ENCODE data around the gene DLG1. TPM values are rescaled to one million over a fixed set of nuclear protein-coding genes. Genes with fewer than 3 reads are reported as not detected.
"Not testable (repeated sequence)": the region's sequence is repeated elsewhere in the genome, so short reads cannot be mapped to it uniquely, and the experiment has no call there.

Gene DLG1
- total and polyA plus RNA-seq, 12 donors = 14.1 to 74.6 (median 58.4) TPM

GRCh38 chr3:197283045-197283444, 15.4 kb downstream of the DLG1 start:
- peaks cover 0 to 8% of the 10 kb centered on the region in 2 donors for H3K36me3 ChIP-seq (replicated peaks in 1 of 2)
- no peak for DNase-seq
- no peak overlapping the region for H3K27ac ChIP-seq
- no peaks in the 10 kb centered on the region for H3K27me3 ChIP-seq
- intact Hi-C loops (cut with DNase I) = no loop called here
- H3K9me3 ChIP-seq (replicated peaks in 1 of 3) = no peaks in the 10 kb centered on the region
- TF ChIP-seq CTCF (IDR thresholded peaks at IDR 0.05) (no peak), POLR2A (IDR thresholded peaks at IDR 0.05) (no peak)
- peaks cover 0 to 14% of the 10 kb centered on the region in 2 donors for H3K4me1 ChIP-seq (replicated peaks in 1 of 2)
- 93 to 97% (median 94%) methylated on average over 2 of the region's 2 CpGs for WGBS, 4 donors
- no peak overlapping the region for H3K4me3 ChIP-seq

- H3K4me3 ChIP-seq = no peak overlapping the region
- 95 to 100% (median 100%) methylated on average over 1 of the region's 1 CpG for WGBS, 4 donors
Measured at GRCh38 chr3:197281849-197282248, 16.6 kb downstream of the DLG1 start.

GRCh38 chr3:197280156-197280555, 18.3 kb downstream of the DLG1 start:
- DNase-seq = no peak
- intact Hi-C loops (cut with DNase I) = no loop called here

More at GRCh38 chr3:197281849-197282248, 16.6 kb downstream of the DLG1 start:
- intact Hi-C loops (cut with DNase I) = no loop called here
- no peaks in the 10 kb centered on the region for H3K27me3 ChIP-seq
- no peaks in the 10 kb centered on the region for H3K9me3 ChIP-seq (replicated peaks in 1 of 3)
- peaks cover 0 to 8% of the 10 kb centered on the region in 2 donors for H3K36me3 ChIP-seq (replicated peaks in 1 of 2)
- TF ChIP-seq POLR2A (IDR thresholded peaks at IDR 0.05) = no peak
- TF ChIP-seq CTCF (IDR thresholded peaks at IDR 0.05) = no peak
- H3K27ac ChIP-seq = no peak overlapping the region
- no peak for DNase-seq
- H3K4me1 ChIP-seq (replicated peaks in 1 of 2) = peaks cover 0 to 14% of the 10 kb centered on the region in 2 donors

GRCh38 chr3:197278933-197279332, 19.5 kb downstream of the DLG1 start:
- Histone ChIP-seq H3K27ac (no peak overlapping the region), H3K4me1 (replicated peaks in 1 of 2) (peaks cover 0 to 14% of the 10 kb centered on the region in 2 donors), H3K36me3 (replicated peaks in 1 of 2) (peaks cover 0 to 8% of the 10 kb centered on the region in 2 donors), H3K27me3 (no peaks in the 10 kb centered on the region), H3K9me3 (replicated peaks in 1 of 3) (no peaks in the 10 kb centered on the region), H3K4me3 (no peak overlapping the region)
- no peak for TF ChIP-seq POLR2A (IDR thresholded peaks at IDR 0.05)
- TF ChIP-seq CTCF (IDR thresholded peaks at IDR 0.05) = no peak
- intact Hi-C loops (cut with DNase I) = no loop called here
- no peak for DNase-seq

More at GRCh38 chr3:197280156-197280555, 18.3 kb downstream of the DLG1 start:
- Histone ChIP-seq H3K36me3 (replicated peaks in 1 of 2) (peaks cover 0 to 8% of the 10 kb centered on the region in 2 donors), H3K27me3 (no peaks in the 10 kb centered on the region), H3K27ac (no peak overlapping the region), H3K4me3 (no peak overlapping the region), H3K4me1 (replicated peaks in 1 of 2) (peaks cover 0 to 14% of the 10 kb centered on the region in 2 donors), H3K9me3 (replicated peaks in 1 of 3) (no peaks in the 10 kb centered on the region)
- TF ChIP-seq CTCF (IDR thresholded peaks at IDR 0.05) (no peak), POLR2A (IDR thresholded peaks at IDR 0.05) (no peak)

GRCh38 chr3:197276808-197277207, 21.6 kb downstream of the DLG1 start:
- H3K4me1 ChIP-seq (replicated peaks in 1 of 2) = peaks cover 0 to 14% of the 10 kb centered on the region in 2 donors
- H3K36me3 ChIP-seq (replicated peaks in 1 of 2); H3K27me3 ChIP-seq; H3K4me3 ChIP-seq; H3K27ac ChIP-seq; DNase-seq; H3K9me3 ChIP-seq (replicated peaks in 1 of 3); intact Hi-C loops (cut with DNase I): not testable (repeated sequence)
- 95 to 99% (median 96%) methylated on average over 8 of the region's 8 CpGs for WGBS, 4 donors

Measured in adrenal gland (tissue), 12 donors.